NCI-H1417 (cell line): Measurements from ENCODE around the gene DLGAP1.
"Not testable (repeated sequence)": the region's sequence is repeated elsewhere in the genome, so short reads cannot be mapped to it uniquely, and the experiment has no call there.

Source experiments
- DNase-seq, 3 experiments: peaks; one replicate each; lab custom pipeline; 2025; lab: John Stamatoyannopoulos, UW

DLGAP1 gene

DNA sequence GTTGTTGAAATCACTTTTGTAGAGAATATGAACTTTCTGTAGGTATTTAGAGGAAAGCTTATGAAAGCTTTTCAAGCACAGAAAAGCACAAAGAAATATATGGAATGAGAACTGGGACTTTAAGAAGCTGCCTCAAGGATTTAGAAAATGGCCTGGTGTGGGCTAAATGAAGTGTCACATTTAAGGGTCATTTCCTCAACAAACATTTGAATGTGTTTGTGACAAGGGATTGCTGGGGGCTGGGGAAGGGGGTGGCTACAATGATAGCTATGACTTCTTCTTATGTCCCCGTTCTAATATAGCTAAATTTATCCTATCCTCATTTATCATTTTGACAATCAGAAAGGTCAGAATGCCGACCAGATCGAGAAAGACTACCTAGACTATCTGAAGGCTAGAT lies 69.2 kb downstream of the DLGAP1 start:
- no peak for DNase-seq

DNA sequence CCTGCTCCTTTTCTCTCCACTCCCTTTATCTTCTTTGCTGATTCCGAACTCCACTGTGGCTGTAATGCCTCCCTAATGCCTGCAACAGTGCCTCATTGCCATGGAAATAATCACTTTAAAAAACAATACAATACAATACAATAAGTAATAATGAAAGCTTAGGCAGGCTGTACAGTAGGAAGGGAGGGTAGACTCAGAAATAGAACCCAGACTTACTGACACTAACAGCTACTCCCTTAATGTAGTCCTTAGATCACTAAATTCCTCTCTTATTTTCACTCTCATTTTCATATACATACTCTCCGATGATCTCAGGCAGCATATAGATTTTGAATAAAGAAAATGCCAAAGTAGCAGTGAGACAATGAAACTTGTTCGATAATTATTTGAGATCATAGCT lies 70.2 kb downstream of the DLGAP1 start:
- DNase-seq = no peak

- DNase-seq = no peak
These were observed 80.5 kb downstream of the DLGAP1 start for GRCh38 chr18:4374564-4374963.

DNA sequence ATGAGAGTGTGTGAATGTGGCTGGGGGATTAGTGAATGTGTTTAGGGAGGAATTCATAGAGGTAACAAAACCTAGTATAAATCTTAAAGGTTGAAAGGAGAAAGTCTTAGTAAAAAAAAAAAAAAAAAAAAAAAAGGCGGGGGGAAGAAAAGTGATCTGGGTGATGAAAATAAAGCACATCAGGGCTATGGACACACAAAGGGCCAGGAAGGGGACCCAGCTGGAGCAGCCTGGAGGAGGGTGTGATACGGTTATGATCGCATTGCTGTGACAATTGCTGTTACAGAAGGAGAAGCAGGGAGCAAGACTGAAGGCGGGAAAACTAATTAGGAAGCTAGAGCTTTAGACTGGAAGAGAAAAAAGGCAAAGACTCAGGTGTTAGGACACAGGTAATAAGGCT lies 85.4 kb downstream of the DLGAP1 start:
- DNase-seq = no peak

DNA sequence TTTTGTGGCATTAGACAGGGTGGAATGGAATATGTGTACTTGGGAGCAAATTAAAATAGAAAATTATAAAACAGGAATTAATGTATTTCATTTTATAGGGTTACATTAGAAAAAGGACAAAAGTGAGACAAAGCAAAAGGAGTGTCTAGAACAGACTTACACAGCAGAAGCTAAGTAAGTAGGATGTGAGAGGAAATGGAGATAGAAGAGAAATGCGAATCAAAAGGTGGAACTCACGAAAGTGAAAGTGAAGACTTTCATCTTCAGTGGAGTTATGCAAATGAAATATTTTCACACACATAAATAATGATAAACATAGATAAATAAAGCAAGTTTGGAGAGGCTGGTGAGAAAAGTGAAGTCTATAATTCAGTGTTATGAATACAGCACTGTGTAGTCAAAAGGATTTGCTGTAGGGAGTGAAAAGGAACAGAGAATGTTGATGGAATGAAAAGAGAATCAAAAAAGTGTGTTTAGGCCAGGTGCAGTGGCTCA lies 94.8 kb downstream of the DLGAP1 start:
- DNase-seq = no peak

DNA sequence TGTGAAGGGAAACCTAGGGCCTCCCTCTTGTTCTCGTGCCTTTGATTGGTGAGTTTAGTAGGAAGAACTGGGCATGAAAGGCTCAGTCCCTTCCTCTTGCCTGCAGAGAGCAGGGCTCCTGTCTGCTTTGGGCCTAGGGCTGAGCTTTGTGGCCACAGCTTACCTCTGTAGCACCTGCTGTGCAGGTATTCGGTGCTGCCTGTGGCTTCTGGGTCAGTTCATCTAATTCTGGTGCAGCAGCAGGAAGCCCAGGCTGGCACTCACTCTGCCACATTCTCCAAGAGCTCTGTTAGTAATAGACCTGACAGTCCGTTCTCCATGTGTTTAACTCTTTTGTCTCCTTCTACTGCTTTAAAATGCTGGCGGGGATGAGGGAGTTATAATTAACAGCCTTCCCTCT lies 96.5 kb downstream of the DLGAP1 start:
- DNase-seq = no peak

DNA sequence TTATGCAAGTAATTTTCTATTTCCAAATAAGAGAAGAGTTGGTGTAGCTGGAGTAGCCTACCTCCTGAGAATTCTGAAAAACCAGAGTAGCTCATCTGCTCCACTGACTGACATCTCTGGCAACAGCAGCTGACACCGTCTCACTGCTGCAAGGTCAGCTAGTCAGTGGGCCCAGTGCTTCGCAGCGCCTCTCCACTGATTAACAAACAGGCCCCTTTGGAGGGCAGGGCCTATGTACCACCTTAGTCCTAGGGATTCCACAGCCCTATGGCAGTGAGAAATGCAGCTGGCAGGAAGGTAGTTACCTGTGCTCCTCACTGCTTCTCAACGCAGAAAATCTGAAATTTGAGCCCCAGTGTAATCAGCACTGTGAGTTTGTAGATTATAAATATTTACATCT lies 97.5 kb downstream of the DLGAP1 start:
- peak in 1 of 3 experiments; percentile 0 for DNase-seq

GRCh38 chr18:4356929-4357328 lies 98.2 kb downstream of the DLGAP1 start:
- no peak for DNase-seq

GRCh38 chr18:4353853-4354418 lies 101.2 kb downstream of the DLGAP1 start:
- no peak for DNase-seq

GRCh38 chr18:4352746-4353551 lies 102.2 kb downstream of the DLGAP1 start:
- DNase-seq = peak in 1 of 3 experiments; percentile 39

DNA sequence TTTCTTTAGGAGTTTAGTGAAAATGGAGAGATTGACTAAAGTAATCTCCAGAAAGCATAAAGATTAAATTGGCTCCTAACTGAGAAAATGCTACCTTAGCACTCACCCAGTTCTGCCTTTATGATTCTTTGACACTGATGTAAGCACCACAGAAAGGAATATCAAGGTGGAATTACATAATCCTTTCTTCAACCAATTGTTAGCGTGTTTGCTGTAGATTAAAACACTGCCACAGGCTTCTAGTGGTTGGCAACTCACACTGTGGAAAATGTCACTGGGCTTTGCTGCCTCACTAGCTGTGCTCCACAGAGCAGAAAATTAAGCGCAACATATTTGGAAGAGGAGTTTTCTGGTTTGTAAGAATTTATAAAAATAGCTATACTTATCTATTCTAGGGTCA lies 104.1 kb downstream of the DLGAP1 start:
- DNase-seq = no peak

DNA sequence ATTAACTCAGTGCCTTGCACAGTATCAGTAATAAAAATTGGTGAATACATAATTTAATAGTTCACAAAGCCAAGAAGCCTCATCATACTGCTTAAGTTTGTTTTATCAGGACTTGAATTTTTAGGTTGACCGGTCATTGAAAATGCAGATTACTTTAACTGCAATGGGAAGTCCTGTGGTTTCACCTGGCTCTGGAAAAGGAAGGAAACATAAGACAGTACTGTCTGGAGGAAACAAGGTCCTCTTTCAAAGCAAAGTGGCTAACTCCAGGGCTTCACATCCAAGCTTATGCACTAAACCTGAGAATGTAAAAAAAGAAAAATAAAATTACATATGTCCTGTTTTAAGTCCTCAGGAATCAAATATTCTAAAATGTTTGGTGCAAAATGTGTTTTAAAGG lies 119.7 kb downstream of the DLGAP1 start:
- no peak for DNase-seq

DNA sequence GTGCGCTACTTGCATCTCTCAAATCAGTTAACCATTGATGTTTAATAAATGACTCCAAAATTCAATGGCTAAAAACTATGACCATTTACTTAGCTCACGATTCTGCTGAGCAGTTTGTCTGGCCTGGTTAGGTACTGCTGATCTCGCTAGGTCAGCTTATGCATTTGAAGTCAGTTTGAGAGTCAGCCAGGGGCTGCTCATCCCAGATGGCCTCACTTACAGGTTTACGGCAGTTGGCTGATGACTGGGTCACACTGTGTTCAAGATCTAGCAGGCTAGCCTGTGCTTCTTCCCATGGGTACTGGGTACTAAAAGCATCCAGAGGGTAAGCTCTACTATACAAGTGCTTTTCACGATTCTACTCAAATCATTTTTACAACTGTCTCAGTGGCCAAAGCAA lies 122.1 kb downstream of the DLGAP1 start:
- no peak for DNase-seq

DNA sequence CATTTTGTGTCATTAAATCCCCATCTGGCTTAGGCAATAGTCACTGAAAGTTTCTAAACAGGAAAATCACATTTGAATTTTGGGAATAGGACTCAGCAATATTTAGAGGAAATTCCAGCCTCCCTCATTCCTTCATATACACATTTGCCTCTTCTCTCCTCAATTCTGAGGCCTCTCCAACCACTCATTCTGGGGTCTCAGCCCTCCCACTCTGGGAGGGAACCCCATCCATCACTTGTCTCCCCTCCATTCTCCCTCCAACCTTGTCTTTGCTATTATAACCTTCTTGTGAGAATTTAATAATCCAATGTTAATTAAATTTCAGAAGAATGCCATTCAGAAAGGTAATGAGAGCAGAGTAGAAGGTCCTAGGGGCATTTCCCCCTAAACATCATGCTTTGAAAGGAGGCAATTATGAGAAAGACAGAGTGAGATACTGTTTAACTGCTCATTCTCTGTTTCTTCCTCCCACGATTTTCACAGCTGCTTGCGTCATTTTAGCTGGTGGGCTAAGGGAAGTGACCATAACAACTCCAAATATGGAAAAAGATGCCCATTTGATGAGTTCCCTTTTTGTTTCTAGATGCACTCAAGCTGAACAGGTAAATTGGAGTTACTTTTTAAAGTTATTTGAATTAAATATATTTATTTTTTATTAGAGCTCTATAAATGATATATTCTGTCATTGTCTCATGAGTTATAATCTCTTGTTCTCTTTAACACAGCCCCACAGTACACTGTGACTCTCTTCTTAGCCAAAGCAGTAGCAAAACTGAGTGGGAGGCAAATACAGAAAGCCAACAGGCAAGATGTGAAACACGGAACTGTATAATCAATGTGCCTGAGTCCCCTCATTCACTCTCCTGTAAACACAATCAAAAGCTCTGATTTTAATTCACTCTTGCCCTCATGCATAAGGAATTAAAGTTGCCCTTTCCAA lies 135.1 kb downstream of the DLGAP1 start:
- no peak for DNase-seq

GRCh38 chr18:4318311-4318710 lies 136.8 kb downstream of the DLGAP1 start:
- no peak for DNase-seq

DNA sequence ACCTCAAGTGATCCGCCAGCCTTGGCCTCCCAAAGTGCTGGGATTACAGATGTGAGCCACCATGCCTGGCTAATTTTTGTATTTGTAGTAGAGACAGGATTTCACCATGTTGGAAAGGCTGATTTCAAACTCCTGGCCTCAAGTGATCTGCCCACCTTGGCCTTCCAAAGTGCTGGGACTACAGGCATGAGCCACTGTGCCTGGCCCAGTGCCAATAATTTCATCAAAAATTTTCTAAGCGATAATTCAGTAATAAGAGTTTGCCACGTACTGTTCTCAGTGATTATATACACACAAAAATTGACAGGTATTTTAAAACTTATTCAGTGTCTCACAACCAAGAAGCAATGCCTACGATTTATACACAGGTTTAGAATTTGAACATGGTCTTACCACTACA lies 143.2 kb downstream of the DLGAP1 start:
- not testable (repeated sequence) for DNase-seq

GRCh38 chr18:4311136-4311535 lies 144.0 kb downstream of the DLGAP1 start:
- DNase-seq = no peak

- DNase-seq = no peak
These were observed 145.9 kb downstream of the DLGAP1 start for GRCh38 chr18:4309227-4309626.

DNA sequence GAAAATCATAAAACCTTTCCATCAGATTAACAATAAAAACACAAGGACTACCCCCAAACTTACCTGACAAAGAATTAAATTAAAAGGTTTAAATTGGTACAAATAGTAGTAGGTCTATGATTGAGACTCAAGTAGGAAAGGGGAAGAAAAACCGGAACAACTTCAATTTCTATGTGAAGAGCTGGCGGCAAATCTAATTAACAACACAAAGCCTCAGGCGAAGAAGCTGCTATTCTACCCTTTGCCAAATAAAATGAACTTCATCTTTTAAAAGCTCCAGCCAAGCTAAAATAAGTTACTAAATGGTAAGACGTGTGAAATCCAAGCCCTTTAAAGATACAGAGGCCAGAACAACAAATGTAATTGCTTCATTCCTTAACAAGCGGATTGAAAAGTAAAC lies 146.5 kb downstream of the DLGAP1 start:
- DNase-seq = no peak

DNA sequence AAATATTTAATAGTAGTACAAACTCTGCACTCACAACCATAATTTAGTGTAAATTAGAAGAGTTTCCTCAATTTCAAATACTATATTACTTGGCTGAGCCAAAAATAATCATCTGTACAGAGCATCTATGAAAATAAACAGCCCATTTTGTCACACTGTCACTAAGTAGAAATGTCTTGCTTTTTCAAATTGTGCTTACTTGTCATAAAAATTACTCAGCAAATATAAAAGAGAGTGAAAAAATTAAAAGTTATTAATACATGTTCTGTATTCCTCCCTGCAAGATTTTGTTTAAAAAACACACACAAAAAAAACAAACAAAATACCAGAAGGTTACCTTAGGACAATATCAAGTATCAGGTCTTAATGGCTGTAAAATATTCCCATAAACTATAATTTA lies 155.7 kb downstream of the DLGAP1 start:
- no peak for DNase-seq

GRCh38 chr18:4293337-4293736 lies 161.8 kb downstream of the DLGAP1 start:
- DNase-seq = no peak

DNA sequence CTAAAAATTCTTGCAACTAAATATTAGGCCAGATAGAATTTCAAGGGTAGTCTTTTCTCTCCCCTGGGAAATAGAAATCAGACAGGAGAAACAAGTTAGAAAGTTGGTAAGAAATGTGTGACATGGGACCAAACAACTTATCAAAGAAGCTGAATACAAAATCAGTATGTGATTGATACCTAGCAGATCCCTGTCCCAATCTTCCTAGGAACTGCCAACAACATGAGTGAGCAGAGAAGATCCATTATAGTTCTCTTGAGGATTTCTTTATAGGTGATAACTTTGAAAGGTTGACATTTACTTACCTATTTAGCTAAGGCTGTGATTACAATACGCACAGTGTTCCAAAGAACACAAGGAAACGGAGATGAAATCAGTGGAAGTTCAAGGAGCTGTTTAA lies 162.4 kb downstream of the DLGAP1 start:
- no peak for DNase-seq

GRCh38 chr18:4287340-4287739 lies 167.8 kb downstream of the DLGAP1 start:
- DNase-seq = not testable (repeated sequence)
